Glutamatergic neuron (in vitro differentiated cells): ENCODE measurements around the gene HS3ST6. TPM values are rescaled to one million over a fixed set of nuclear protein-coding genes. Genes with fewer than 3 reads are reported as not detected.

Source experiments
- DNase-seq: peaks from one replicate; pipeline ENCODE4 v3.0.0; 2022
- H3K27ac Mint-ChIP-seq: one replicate; pipeline ENCODE4 v1.8.0; 2020; ENCODE audit warnings: mild to moderate bottlenecking, mixed read lengths, inconsistent platforms; ENCODE audit not compliant: unreplicated experiment
- H3K27me3 Mint-ChIP-seq: one replicate; pipeline ENCODE4 v1.8.0; 2020; ENCODE audit warnings: mild to moderate bottlenecking, moderate library complexity, mixed read lengths, inconsistent platforms; ENCODE audit not compliant: unreplicated experiment
- H3K36me3 Mint-ChIP-seq: one replicate; pipeline ENCODE4 v1.8.0; 2020; ENCODE audit warnings: mild to moderate bottlenecking, mixed read lengths, inconsistent platforms; ENCODE audit not compliant: unreplicated experiment
- H3K4me1 Mint-ChIP-seq: one replicate; pipeline ENCODE4 v1.8.0; 2020; ENCODE audit warnings: mild to moderate bottlenecking, low read depth, mixed read lengths, inconsistent platforms; ENCODE audit not compliant: unreplicated experiment
- H3K4me3 Mint-ChIP-seq: one replicate; pipeline ENCODE4 v1.8.0; 2020; ENCODE audit warnings: mild to moderate bottlenecking, mixed read lengths, inconsistent platforms; ENCODE audit not compliant: unreplicated experiment
- H3K9me3 Mint-ChIP-seq: one replicate; pipeline ENCODE4 v1.8.0; 2020; ENCODE audit warnings: mild to moderate bottlenecking, moderate library complexity, mixed read lengths, inconsistent platforms; ENCODE audit not compliant: unreplicated experiment
- total RNA-seq: library from RNA; stranded (reverse); fragmentation: NEBNext Ultra II Directional; extraction: Animal tissue kit (Norgen Biotek cat#: 25700); gene quantifications from one replicate; pipeline ENCODE4 v1.2.1, GENCODE V29; 2021; ENCODE audit not compliant: unreplicated experiment
- TF ChIP-seq, protein P1 (sequence below): fragments of 200-600 bp; sonication (generic); IDR thresholded peaks from one replicate; pipeline ENCODE4 v1.5.0; 2021; ENCODE audit not compliant: partially characterized antibody, unreplicated experiment

Gene HS3ST6
- total RNA-seq, 1 donor from 2014 or later = 7.8 TPM

DNA sequence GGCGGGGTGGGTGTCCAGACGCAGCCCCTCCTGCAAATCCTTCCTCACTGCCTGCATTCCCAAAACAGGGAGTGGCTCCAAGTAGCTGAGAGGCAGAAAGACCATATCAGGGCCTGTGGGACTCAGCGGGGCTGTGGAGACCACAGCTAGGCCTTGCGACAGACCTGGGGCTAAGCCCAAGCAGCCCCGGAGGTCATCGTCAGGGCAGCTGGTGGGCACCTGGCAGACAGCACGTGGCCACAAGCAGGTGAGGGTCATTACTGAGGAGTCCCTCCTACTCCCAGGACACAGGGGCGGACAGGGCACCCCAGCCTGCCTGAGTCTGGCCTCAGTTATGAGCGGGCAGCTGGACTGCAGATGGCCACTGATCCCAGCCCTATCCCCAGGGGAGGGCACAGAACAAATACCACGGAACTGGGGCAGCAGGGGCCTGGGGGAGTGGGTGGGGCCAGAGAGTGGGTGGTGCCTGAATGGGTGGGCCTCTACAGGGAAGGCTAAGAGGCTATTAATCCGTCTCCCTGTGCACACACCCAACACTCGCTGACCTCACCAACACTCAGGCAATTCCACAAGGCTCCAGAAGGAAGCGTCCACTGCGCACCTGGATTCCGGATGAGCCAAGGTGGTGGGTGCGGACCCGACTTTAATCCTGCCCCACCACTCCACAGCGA, 8.5 kb downstream of the HS3ST6 start:
- Mint-ChIP-seq H3K27me3 (peaks cover 10% of the 10 kb centered on the region), H3K4me1 (peaks cover 2% of the 10 kb centered on the region), H3K27ac (peak overlapping the region; percentile 88), H3K9me3 (no peaks in the 10 kb centered on the region), H3K4me3 (no peak overlapping the region), H3K36me3 (no peaks in the 10 kb centered on the region)
- DNase-seq = peak; percentile 80
- TF ChIP-seq, protein P1, sequence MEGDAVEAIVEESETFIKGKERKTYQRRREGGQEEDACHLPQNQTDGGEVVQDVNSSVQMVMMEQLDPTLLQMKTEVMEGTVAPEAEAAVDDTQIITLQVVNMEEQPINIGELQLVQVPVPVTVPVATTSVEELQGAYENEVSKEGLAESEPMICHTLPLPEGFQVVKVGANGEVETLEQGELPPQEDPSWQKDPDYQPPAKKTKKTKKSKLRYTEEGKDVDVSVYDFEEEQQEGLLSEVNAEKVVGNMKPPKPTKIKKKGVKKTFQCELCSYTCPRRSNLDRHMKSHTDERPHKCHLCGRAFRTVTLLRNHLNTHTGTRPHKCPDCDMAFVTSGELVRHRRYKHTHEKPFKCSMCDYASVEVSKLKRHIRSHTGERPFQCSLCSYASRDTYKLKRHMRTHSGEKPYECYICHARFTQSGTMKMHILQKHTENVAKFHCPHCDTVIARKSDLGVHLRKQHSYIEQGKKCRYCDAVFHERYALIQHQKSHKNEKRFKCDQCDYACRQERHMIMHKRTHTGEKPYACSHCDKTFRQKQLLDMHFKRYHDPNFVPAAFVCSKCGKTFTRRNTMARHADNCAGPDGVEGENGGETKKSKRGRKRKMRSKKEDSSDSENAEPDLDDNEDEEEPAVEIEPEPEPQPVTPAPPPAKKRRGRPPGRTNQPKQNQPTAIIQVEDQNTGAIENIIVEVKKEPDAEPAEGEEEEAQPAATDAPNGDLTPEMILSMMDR = no peak

DNA sequence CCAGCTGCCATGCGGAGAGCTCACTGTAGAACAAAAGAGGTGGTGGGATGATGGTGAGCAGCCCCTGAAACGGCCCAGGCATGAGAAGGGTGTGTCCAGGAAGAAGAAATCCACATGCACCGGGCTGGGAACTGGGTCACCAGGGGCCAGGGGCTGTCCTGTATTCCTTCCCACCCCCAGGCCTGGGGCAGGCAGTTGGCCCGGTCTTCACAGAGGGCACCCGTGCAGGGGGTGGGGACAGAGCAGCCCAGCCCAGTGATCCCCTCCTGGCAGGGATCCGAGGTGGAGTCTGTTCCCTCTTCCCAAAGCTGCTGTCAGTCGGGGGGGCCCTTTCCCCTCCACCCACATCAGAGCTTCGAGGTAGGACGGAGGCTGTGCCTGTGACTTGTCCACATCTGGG, 9.2 kb downstream of the HS3ST6 start:
- TF ChIP-seq, protein P1 = no peak
- peaks cover 11% of the 10 kb centered on the region for H3K27me3 Mint-ChIP-seq
- peaks cover 2% of the 10 kb centered on the region for H3K4me1 Mint-ChIP-seq
- peak overlapping the region; percentile 17 for H3K4me3 Mint-ChIP-seq
- DNase-seq = no peak
- H3K27ac Mint-ChIP-seq = peak overlapping the region; percentile 88
- H3K36me3 Mint-ChIP-seq = no peaks in the 10 kb centered on the region
- H3K9me3 Mint-ChIP-seq = no peaks in the 10 kb centered on the region

DNA sequence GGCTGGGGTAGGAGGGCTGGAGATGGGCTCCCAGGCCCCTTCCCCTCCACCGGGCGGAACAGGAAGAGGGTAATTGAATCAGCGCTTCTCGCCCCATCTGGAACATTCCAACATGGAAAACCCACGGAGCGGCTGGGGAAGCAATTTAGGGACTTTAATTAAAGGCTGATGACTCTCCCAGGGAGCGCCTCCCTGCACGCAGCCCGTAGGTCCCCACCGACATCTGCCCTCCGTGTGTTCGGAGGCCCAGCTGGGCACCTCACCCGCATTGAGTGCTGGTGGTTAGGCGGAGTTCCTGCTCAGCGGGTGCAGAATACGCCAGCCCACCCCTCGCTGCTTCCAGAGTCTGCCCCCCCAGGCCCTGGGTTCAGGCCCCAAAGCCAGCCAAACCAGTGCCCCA, 10.0 kb downstream of the HS3ST6 start:
- Mint-ChIP-seq H3K4me1 (peaks cover 2% of the 10 kb centered on the region), H3K27ac (peak overlapping the region; percentile 88), H3K36me3 (no peaks in the 10 kb centered on the region), H3K9me3 (no peaks in the 10 kb centered on the region), H3K27me3 (peaks cover 11% of the 10 kb centered on the region), H3K4me3 (no peak overlapping the region)
- no peak for DNase-seq
- TF ChIP-seq, protein P1 = no peak

DNA sequence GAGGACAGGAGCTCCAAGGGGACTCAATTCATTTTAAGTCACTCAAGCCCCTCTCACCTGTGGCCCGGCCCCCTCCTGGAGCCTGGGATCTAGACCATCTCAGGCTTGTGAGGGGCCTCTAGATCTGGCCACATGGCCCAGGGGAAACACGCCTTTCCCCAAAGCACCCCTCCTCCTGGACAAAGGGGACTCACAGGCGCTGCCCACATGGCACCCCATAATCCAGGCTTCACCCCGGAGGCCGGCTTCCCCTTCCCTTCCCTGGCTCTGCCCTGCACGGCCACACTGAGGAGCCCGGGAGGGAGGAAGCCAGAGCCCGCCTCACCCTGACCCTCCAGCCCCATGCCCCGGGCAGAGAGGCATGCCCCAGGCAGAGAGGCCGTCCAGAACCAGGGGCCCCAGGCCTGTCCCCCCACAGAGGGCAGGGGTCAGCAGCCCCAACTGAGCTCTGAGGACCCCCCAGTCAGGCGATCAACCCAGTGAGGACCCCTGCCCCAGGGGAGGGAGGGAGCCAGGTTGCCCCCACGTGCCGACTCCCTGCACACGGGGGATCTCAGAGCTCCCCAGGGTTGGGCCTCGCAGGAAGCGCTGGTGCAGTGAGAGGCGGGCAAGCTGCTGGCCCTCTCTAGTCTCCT, 10.9 kb downstream of the HS3ST6 start:
- TF ChIP-seq, protein P1 = no peak
- peaks cover 2% of the 10 kb centered on the region for H3K4me1 Mint-ChIP-seq
- H3K27me3 Mint-ChIP-seq = peaks cover 8% of the 10 kb centered on the region
- no peaks in the 10 kb centered on the region for H3K36me3 Mint-ChIP-seq
- no peak overlapping the region for H3K4me3 Mint-ChIP-seq
- H3K27ac Mint-ChIP-seq = no peak overlapping the region
- DNase-seq = no peak
- peaks cover 1% of the 10 kb centered on the region for H3K9me3 Mint-ChIP-seq

DNA sequence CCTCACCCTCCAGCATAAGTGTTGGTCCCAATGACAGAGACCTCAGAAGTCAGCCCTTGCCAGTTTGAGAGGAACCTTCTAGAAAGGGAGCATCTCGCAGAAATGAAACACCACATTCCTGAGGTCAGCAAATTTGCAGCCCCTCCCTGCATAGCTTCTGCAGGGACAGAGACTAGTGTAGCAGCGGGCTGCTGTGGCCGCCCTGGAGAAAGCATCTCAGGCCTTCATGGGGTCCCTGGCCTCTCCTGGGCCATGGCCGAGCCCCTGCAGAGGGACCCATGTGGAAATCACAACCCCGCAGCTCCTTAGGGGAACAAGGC, 11.4 kb downstream of the HS3ST6 start:
- Mint-ChIP-seq H3K4me3 (no peak overlapping the region), H3K4me1 (peaks cover 2% of the 10 kb centered on the region), H3K36me3 (no peaks in the 10 kb centered on the region)

More for the DNA sequence above, 11.4 kb downstream of the HS3ST6 start:
- TF ChIP-seq, protein P1 = no peak
- DNase-seq = no peak
- Mint-ChIP-seq H3K27me3 (peaks cover 7% of the 10 kb centered on the region), H3K9me3 (peaks cover 1% of the 10 kb centered on the region), H3K27ac (no peak overlapping the region)
